ENCODE measurements around the gene LPCAT1.
"Not testable (repeated sequence)": the region's sequence is repeated elsewhere in the genome, so short reads cannot be mapped to it uniquely, and the experiment has no call there.

LPCAT1 gene

DNA sequence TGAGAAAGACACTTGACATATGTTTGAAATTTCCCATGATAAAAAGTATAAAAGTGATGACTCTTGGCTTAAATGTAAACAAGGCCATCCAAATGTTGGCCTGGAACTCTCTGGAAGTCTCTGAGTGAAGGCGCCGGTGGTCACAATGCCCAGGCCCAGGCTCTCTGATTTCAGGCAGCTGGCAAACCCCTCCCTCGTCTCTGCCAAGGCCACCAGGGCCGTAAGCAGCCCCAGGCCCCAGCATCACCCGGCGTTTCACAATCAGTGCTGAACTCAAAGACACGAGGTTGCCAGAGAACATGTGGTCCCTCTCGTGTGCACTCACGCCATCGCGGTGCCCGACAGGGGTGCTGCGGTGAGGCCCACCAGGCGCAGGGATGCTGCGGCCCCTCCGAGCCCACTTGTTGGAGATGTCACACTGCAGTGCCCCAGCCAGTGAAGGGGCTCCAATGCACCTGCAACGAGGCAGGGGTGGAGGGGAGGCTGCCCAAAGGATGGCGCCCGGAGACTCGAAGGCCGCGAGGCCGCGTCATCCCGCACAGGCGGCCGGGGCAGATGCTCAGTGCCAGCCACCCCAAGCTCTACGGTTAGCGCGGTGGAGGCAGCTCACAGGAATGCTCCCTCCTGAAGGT is 15.0 kb downstream of the LPCAT1 start:
- DNase-seq (ENCODE audit: low spot score): peak; percentile 17

DNA sequence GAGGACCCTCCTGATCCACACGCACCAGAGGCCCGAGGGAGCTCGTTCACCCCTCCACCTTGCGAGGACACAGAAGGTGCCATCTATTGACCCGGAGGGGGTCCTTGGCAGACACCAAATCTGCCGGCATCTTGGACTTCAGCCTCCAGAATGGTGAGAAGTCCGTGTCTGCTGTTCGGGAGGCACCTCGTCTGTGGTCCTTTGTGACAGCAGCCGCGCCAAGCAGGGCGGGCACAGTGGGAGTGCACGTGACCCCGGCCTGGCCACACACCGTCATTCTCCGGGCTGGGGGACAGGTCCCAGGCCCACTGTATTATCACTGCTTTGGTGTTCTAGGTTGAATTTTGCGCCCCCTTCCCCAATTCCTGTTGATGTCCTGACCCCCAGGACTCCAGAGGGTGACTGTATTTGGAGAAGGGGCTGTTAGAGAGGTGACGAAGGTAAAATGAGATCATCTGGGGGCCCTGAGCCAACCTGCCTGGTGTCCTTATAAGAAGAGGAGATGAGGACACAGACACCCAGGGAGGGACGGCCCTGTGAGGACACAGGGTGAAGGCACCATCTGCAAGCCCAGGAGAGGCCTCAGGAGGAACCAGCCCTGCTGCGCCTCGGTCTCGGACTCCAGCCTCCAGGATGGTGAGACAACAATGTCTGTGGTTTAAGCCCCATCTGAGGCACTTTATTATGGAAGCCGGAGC is 15.7 kb downstream of the LPCAT1 start:
- peak; percentile 14 for DNase-seq (ENCODE audit: low spot score)

DNA sequence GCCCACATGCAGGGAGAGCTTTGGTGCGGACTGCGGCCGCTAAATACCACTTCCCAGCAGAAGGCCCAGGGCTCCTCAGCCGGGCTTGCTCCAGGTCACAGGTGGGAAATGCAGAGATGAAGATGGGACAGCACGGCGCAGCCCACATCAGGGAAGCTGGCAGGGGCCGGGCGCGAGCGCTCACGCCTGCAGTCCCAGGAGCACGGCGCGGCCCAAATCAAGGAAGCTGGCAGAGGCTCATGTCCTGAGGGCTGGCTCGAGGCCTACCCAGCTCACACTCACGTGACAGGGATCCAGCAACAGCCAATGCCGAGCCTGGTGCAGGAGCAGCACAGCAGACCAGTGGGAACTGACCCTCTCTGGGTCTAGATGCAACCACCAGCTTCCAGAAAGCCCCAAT is 16.3 kb downstream of the LPCAT1 start:
- DNase-seq (ENCODE audit: low spot score): no peak

DNA sequence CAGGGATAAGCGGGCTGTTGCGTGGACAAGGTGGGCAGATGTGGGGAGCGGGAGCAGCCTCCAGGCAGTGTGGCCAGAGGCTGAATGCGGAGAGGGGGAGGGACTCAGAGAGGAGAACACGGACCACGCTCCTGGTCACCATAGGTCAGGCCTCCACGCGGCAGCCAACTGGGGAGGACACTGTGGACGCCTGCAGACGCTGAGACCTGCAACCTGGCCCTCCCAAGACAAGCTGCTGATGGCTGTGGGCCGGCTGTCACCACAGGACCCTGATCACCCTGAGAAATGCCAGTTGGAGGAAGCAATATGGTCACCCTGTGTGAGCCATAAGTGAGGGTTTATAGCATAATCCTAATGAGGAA is 16.8 kb downstream of the LPCAT1 start:
- no peak for DNase-seq (ENCODE audit: low spot score)

DNA sequence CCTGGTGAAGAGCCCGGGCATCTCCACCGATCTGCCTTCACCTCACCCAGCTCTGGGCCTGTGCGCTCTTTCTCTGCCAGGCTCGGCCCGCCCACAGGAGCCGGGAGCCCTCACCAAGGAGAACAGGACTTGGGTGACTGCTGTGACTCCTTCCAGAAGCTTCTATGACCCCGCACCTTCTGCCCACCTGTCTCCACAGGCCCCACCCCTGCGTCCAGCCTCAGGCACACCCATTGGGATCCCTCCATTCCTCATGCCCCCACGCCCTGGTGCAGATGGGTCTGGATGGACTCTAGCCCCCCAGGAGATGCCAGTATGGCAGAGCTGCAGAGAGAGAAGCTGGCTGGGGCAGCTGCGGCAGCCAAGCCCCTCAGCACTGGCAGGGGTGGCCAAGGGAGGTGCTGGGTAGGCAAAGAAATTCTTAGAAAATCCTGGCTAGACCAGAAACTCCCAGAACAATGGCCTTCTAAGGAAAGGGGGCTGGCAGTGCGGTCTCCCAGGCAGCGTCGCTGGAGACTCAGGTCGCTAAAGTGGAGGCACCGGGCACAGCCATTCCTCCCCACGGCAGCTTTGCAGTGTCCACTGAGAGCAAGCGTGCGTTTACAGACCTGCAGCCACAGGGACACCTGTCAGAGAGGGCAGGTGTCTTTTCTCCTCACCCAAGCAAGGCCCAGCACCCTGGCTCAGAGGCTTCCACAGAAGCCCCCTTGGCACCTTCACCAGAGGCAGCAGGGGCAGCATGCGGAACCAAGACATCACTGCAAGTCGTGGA is 17.3 kb downstream of the LPCAT1 start:
- no peak for DNase-seq (ENCODE audit: low spot score)

DNA sequence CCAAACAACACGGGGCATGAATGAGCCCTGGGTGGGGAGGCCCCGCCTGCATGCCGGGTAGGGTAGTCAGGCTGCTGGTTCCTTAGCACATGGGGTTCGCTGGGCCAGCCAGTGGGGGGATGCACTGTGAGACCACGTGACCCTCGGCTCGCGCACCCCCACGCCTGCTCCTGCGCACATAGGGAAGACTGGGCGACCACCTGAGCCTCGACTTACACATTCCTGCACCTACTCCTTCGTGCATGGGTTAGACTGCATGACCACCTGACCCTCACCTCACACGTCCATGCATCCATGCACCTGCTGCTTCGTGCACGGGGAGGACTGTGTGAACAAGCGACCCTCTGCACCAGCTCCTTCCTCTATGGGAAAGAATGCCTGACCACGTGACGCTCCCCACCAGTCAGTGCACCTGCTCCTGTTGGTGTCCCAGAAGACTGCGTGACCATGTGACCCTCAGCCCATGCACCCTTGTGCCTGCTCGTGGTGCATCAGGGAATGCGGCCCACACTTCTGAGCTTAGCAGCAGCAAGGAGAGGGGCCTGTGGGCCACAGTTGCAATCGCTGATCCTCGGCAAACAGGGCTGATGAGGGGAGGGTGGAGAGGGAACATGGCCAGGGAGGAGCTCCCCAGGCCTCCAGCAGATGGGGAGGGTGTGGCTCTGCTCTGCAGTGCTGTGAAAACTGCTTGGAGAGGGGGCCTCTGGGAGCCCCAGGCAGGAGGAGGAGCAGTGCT is 18.1 kb downstream of the LPCAT1 start:
- peak; percentile 75 for DNase-seq (ENCODE audit: low spot score)

DNA sequence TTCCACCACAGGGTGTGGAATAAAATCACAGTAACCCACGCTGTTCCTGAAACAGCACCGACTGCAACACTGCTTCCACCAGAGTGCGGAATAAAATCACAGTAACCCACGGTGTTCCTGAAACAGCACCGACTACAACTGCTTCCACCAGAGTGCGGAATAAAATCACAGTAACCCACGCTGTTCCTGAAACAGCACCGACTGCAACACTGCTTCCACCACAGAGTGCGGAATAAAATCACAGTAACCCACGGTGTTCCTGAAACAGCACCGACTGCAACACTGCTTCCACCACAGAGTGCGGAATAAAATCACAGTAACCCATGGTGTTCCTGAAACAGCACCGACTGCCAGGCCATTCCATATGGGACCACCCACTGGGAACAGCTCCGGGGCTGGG is 18.7 kb downstream of the LPCAT1 start:
- DNase-seq (ENCODE audit: low spot score): not testable (repeated sequence)

DNA sequence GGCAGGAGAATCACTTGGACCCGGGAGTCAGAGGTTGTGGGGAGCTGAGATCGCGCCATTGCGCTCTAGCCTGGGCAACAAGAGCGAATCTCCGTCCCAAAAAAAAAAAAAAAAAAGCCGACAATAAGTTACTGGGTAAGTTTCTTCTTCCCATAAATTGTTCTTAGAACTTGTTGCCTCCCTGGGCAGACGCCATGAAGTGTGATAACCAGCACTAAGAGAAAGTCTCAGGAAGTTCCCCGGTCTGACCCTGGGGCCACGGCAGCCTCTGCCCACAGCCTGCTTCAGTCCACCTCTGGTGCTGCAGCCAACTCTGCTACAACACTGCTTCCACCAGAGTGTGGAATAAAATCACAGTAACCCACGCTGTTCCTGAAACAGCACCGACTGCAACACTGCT is 19.1 kb downstream of the LPCAT1 start:
- DNase-seq (ENCODE audit: low spot score): no peak

DNA sequence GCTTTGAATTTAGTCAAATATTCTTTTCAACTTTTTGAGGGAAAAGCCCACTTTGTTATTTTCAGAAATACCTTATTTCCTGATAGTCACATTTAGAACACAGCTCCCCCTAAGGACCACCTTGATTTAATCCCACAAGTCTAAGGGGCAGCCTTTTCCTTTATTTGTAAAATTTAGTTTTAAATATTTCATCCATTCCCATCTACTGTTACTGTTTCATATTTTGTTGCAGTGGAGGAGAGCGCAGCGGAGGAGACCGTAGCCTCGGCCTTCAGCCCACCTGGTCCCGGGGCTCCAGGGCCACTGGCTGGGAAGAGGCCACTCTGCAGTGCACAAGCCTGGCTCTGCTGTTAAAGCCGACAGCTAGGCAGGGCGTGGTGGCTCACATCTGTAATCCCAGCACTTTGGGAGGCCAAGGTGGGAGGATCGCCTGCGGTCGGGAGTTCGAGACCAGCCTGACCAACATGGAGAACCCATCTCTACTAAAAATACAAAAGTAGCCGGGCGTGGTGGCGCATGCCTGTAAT is 19.6 kb downstream of the LPCAT1 start:
- no peak for DNase-seq (ENCODE audit: low spot score)

DNA sequence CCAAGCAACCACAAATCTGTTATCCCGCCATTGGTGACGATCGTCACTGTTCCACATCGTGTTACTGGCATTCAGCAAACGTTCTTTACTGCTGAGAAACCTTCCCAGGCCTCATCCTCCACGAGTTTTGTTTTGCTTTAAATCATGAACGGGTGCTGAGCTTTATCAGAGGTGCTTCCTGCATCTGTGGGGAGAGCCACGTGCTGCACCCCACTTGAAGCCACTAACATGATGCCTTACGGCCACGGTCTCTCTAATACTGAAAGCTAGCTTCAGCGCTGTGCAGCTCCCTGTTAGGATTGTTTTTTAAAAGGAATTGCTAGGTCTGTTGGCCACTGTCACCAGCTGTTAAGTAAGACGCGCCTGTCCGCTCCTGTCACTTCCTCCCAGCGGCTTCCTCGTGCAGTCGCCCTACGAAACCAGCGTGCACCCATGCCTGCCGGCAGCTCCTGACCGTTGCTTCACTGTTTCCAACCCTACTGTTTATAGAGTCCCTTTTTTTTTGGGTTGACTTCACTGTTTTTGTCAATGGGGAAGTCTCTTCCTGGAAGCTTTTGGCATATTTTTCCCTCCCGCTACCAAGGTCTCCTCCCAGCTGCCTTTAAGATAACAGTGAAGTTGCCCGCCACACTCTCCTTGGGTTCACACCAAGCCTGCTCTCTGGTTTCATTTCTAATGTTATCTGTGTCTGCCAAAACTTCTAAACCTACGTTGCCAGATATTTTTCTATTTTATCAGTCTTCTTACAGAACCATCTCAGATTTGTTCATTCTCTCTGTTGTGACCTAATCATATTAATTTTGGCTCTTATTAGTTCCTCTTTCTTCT is 20.3 kb downstream of the LPCAT1 start:
- DNase-seq (ENCODE audit: low spot score): no peak

DNA sequence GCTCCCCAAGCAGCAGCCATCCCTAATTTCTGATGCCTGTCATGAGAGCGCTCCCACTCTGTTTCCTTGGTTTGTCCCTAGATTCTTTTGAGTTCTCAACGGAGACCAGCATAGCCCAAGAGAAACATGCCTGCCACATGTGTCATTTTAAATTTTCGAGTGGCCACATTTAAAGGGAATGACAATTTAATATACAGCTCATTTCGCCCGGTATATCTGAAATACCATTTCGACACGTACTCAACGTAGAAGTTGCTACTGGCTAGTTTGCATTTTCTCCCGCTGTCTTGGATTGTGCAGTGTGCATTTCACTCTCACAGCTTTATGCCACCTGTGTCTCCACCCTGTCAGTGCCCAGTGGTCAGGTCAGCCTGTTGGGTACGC is 21.0 kb downstream of the LPCAT1 start:
- DNase-seq (ENCODE audit: low spot score): no peak

DNA sequence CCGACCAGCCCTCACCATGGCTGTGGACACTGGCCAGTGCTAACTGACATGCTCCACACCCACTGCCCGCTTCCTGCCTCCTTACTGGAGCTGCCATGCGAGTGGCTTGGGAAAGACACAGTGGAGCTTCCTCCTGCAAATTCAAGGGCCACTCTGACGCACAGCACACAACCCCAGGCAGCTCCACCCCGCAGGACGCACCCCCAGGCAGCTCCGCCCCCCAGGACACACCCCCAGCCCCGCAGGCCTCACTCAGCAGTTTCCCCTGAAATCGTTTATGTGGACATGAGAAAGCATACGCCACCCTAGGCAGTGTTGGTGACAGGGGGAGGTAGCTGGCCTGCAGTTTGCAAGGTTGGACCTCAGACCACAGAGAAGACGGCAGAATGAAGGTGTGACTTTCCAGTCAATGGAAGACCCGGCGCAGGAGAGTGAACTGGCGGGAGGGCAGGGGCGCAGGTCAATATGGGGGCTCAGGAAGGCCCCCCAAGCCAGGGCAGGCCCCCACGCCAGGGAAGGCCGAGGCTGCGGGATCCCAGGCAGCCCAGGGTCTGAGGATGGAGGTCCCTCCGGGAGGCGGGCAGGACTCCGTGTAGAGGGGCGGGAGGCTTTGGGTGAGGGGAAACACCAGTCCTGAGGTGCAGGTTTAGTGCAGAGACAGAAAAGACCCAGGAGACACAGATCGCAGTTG is 21.6 kb downstream of the LPCAT1 start:
- DNase-seq (ENCODE audit: low spot score): peak; percentile 63

DNA sequence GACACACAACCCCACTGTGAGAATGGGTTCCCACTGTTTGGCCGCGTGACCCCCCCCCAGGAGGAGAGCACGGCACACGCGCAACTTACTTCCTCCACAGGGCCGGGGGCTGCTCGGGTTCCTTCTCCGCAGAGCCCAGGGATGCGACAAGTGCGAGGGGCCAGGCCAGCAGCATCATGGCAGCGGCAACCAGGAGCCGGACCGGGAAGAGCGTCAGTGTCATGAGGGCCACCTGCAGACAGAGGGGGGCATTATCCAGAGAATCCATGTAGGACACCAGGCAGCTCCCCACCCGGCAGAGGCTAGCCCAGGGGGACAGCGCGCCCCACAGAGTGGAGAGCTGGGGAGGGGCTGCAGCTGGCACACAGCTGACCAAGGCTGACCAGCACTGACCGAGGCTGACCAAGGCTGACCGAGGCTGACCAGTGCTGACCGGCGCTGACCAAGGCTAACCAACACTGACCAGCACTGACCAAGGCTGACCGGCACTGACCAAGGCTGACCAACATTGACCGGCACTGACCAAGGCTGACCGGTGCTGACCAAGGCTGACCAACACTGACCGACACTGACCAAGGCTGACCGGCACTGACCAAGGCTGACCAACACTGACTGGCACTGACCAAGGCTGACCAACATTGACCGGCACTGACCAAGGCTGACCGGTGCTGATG is 22.3 kb downstream of the LPCAT1 start:
- no peak for DNase-seq (ENCODE audit: low spot score)

DNA sequence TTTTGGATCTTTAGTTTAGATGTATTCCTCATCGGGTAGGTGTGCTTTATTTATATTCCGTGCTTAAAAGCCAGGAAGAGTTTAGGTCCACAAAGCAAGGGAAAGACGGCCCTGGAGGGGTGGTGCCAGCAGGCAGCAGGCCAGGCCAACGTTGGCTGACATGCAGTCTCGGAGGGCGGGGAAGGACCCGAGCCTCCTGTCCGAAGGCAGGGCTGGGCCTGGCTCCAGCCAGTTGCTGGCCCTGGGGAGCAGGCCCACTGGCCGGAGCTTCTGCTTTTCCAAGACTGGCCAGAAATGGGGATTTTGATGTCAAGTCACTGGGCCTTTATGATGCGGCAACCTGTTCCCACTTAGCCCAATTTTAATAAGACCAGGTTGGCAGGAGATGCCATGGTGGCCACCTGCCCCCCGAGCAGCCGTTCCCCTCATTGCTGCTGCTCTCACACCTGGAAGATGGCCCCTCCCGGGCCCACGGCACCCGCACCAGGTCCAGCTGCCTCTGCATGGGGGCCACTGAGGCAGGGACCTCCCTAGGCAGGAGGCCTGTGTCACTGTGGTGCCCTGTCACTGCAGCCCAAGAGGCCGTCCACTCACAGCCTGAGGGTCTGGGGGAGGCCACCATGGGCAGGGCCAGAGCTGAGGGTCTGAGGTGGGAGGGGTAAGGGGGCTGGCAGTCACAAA is 23.2 kb downstream of the LPCAT1 start:
- DNase-seq (ENCODE audit: low spot score): no peak

DNA sequence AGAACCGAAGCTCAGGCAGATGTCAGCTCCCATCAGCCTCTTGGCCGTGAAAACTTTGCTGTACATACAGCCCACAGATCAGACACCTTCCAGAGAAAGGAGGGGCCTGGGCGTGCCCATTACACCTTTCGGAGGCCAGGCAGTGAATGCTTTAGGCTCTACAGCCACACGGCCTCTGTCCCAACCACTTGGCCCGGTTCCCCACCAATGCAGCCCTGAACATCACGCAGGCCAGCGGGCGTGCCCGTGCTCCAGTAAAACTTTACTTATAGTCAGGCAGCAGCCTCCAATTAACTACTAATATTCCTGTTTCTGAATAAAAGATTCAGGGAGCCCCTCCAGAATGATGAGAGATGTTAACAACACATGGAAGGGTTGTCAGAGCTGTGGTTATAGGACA is 23.9 kb downstream of the LPCAT1 start:
- DNase-seq (ENCODE audit: low spot score): no peak

DNA sequence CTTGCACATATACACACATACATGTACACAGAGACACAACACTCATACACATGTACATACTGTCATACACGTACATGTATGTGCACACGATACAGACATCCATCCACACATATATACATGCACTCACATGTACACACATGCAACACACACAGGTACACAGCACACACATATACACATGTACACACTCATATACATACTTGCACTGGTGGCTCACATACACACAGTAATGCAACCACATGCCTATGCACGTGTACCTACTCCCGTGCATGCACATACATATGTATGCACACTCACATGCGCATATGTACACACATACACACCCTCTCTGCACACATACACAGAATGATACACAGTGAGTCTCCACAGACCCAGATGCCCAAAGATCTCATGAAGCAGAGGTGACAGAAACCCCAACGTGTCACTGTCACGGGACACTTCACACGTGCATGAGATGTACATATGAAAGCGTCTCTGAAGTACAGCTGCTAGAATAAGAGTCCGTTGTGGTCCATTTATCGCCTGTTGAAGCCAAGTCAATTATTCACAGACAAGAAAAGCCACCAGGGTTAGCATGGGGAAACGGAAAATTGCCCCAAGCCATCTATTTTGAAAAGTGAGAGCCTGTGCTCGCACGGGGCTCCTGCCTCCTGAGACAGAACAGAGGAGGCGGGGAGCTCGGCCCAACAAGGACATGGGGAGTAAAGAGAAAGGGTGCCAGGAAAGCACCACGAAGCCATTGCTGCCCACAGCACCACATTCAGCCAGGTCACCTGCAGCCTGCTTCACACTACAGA is 24.9 kb downstream of the LPCAT1 start:
- no peak for DNase-seq (ENCODE audit: low spot score)

DNA sequence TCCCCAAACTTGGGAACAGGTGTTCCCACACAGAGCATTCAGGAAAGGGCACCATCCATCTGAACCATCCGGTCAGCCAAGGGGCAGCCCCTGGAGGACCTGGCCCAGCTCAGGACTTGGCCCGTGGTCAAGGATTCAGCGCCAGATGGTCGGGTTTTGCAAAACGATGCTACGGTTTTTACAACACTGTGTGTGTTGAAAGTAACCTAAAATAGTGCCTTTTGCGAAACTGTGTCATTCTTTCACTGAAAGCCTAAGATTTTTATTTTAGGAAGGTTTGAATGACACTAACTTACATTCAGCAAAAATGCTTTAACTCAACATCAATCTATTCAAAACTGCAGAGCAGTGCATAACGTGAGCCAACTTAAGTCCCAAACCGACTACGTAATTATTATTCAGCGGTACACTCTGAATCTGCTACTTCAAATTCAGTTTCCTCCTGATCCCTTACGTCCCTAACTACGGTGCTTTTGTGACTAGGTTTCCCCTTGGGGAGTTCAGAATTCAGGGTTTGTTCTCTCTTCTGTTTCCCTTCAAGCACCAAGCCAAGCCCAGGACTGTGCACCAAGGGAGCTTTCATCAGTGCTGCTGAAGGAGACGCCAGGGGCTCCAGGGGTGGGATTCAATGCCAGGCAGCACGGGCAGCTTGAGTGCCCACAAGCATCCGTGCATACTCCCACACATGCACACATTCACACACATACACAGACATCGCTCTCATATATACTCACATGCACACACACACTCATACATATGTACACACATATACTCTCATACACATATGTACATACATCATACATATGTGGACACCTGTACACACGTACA is 25.8 kb downstream of the LPCAT1 start:
- no peak for DNase-seq (ENCODE audit: low spot score)

DNA sequence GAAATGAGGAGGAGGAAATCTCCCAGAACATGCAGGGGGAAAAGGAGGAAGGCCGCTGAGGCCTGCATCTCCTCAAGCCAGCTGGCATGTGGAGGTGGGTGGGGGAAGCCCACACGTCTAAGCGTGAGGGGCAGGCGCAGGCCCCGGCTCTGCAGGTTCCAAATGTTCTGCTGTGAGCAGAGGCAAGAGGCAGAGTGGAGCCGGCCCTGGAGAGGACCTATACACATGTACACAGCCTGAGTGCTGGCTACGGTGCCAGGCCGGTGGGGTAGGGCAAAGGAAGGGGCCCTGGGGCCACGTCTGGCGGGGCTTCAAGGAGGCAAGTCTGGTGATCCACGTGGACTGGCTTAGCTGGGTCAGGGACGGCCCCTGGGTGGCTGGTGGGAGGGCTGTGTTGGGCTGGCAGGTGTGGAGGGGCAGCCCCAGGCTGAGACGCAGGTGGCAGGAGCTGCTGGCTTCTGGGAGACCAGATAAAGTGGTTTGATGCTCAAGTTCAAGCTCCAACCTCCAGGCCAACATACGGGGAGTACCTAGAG is 26.4 kb downstream of the LPCAT1 start:
- DNase-seq (ENCODE audit: low spot score): no peak
